ENCODE data around the gene SLCO2A1.

- TF ChIP-seq CTCF (tag by site-specific recombination; IDR thresholded peaks at IDR 0.05), result no peak
- no peak for TF ChIP-seq ZNF121 (tag by site-specific recombination; IDR thresholded peaks at IDR 0.05)
- no peak for TF ChIP-seq ZBTB20 (tag by site-specific recombination; IDR thresholded peaks at IDR 0.05)
- TF ChIP-seq ZNF292 (tag by site-specific recombination; IDR thresholded peaks at IDR 0.05; ENCODE audit: borderline replicate concordance, low read depth), result no peak
- no peak for TF ChIP-seq ZNF776 (tag by site-specific recombination; IDR thresholded peaks at IDR 0.05; ENCODE audit: borderline replicate concordance)
- TF ChIP-seq ZNF398 (tag by site-specific recombination; IDR thresholded peaks at IDR 0.05), result no peak
- no peak for TF ChIP-seq MYNN (tag by site-specific recombination; IDR thresholded peaks at IDR 0.05; ENCODE audit: borderline replicate concordance)
- no peak for TF ChIP-seq ZNF18 (tag by site-specific recombination; IDR thresholded peaks at IDR 0.05)
- no peak for TF ChIP-seq ZBTB17 (tag by site-specific recombination; IDR thresholded peaks at IDR 0.05)
- TF ChIP-seq ZBTB1 (tag by site-specific recombination; IDR thresholded peaks at IDR 0.05), result no peak
- no peak for TF ChIP-seq ZNF10 (tag by site-specific recombination; IDR thresholded peaks at IDR 0.05)
- no peak for TF ChIP-seq ZNF248 (tag by site-specific recombination; IDR thresholded peaks at IDR 0.05)
These were observed 74.9 kb downstream of the SLCO2A1 start for GRCh38 chr3:133954717-133955360.
